ENCODE data around the gene CES1. TPM values are rescaled to one million over a fixed set of nuclear protein-coding genes. Genes with fewer than 3 reads are reported as not detected.
"Not testable (repeated sequence)": the region's sequence is repeated elsewhere in the genome, so short reads cannot be mapped to it uniquely, and the experiment has no call there.

Gene CES1
- total RNA-seq, 3 donors from 2014 or later, result 13.9 to 128 (median 22.0) TPM

DNA sequence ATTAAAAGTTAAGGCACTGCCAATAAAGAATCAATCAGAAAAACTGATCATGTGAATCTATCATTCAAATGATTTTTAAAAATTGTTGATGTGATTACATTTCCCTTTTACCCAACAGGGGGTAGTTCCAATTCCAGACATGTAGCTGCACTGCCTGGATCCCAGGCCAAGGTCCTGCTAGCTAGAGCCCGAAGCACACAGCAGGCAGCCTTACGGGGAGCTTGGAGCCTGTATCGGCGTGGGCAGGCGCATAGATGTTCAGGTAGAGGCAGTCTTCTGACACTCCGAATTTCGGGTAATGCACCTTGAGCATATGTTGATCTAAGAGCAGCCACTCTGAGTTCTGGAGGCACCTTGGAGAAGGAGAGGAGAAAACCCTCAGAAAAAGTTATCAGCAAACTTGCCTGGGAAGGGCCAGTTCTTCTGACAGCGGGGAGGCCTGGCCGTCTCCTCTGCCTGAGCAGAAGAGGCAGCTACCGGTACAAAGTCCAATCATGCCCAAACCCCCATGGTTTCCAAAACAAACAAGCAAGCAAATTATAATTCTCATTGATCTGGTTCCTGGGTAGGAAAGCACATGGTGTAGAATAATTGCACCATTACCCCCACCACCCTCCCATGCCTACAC lies 38.6 kb upstream of the CES1 start:
- peaks cover 0 to 8% of the 10 kb centered on the region in 2 donors for H3K27me3 ChIP-seq
- no peak for DNase-seq (ENCODE audit: low spot score in 2 of 2)

DNA sequence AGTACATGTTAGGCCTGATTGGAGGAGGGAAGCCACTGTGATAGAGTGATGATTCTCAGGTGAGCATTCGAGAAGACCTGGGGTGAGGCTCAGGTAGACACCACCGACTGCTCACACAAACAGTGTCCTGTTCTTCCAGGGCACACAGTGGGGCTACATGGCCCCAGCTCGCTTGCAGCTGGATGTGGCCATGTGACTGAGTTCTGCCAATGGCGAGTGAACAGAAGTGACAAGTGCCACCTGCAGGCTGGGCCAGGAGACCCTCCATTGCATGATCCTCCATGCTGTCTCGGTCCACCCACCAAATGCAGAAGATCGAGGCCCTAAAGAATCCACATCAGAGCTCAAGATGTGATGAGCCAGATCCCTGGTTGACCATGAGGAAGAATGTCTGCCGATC lies 36.1 kb upstream of the CES1 start:
- H3K4me3 ChIP-seq, result no peak overlapping the region
- no peaks in the 10 kb centered on the region for H3K9me3 ChIP-seq
- intact Hi-C loops (cut with DNase I; ENCODE audit: low total_unique reads), result no loop called here
- DNase-seq (ENCODE audit: low spot score in 2 of 2), result no peak
- TF ChIP-seq, protein P1, sequence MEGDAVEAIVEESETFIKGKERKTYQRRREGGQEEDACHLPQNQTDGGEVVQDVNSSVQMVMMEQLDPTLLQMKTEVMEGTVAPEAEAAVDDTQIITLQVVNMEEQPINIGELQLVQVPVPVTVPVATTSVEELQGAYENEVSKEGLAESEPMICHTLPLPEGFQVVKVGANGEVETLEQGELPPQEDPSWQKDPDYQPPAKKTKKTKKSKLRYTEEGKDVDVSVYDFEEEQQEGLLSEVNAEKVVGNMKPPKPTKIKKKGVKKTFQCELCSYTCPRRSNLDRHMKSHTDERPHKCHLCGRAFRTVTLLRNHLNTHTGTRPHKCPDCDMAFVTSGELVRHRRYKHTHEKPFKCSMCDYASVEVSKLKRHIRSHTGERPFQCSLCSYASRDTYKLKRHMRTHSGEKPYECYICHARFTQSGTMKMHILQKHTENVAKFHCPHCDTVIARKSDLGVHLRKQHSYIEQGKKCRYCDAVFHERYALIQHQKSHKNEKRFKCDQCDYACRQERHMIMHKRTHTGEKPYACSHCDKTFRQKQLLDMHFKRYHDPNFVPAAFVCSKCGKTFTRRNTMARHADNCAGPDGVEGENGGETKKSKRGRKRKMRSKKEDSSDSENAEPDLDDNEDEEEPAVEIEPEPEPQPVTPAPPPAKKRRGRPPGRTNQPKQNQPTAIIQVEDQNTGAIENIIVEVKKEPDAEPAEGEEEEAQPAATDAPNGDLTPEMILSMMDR (IDR thresholded peaks at IDR 0.05), result no peak
- TF ChIP-seq POLR2AphosphoS5 (IDR thresholded peaks at IDR 0.05), result no peak
- no peak for TF ChIP-seq POLR2A (IDR thresholded peaks at IDR 0.05)
- peaks cover 0 to 8% of the 10 kb centered on the region in 2 donors for H3K27me3 ChIP-seq
- no peaks in the 10 kb centered on the region for H3K36me3 ChIP-seq
- H3K4me1 ChIP-seq, result no peaks in the 10 kb centered on the region
- no peak overlapping the region for H3K27ac ChIP-seq

More for the DNA sequence above, 38.6 kb upstream of the CES1 start:
- no peaks in the 10 kb centered on the region for H3K9me3 ChIP-seq
- intact Hi-C loops (cut with DNase I; ENCODE audit: low total_unique reads), result no loop called here
- H3K27ac ChIP-seq, result no peak overlapping the region
- no peaks in the 10 kb centered on the region for H3K4me1 ChIP-seq
- H3K4me3 ChIP-seq, result no peak overlapping the region
- no peaks in the 10 kb centered on the region for H3K36me3 ChIP-seq
- TF ChIP-seq POLR2AphosphoS5 (IDR thresholded peaks at IDR 0.05) (no peak), POLR2A (IDR thresholded peaks at IDR 0.05) (no peak)
- TF ChIP-seq, protein P1 (IDR thresholded peaks at IDR 0.05), result no peak

DNA sequence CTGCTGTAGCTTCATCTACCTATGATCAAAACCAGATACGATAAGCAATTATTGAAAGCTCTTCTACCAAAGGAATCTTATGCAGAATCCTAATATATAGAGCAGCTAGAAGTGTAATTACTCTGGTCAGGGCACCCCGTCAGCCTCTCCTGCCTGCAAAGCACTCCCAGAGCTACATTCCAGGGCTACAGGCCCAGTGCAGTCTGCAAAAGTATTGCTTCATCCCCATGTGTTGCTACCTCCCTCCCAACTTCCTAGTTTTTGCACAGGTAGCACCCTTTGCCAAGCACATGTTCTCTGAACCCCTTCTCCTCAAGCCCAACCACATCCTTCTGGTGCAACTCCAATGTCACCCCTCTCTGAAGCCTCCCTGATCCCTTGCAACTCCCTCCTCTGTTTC lies 35.2 kb upstream of the CES1 start:
- intact Hi-C loops (cut with DNase I; ENCODE audit: low total_unique reads), result no loop called here
- no peak for DNase-seq (ENCODE audit: low spot score in 2 of 2)
- no peak overlapping the region for H3K4me3 ChIP-seq
- H3K4me1 ChIP-seq, result no peaks in the 10 kb centered on the region
- H3K27ac ChIP-seq, result no peak overlapping the region
- H3K36me3 ChIP-seq, result no peaks in the 10 kb centered on the region
- peaks cover 0 to under 1% of the 10 kb centered on the region in 2 donors for H3K27me3 ChIP-seq
- H3K9me3 ChIP-seq, result no peaks in the 10 kb centered on the region
- TF ChIP-seq POLR2A (IDR thresholded peaks at IDR 0.05), result no peak
- TF ChIP-seq, protein P1 (IDR thresholded peaks at IDR 0.05), result no peak

DNA sequence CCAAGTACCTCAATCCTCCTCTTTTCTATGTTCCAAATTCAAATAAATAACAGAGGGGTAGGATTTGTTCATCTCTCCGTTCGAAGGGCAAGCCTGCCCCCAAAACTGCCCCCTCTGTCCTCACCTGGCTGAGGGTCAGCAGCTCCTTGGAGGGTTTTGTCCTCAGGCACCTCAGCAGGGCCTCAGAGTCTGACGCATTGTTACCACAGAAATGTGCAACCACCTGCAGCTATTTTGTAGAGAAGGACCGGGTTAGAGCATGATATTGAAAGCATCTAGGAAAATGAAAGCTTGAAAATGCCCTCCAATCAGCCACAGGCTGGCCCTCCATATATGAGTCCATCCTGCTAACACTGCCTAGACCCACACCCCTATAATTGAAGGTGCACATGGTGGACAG lies 28.4 kb upstream of the CES1 start:
- no peak overlapping the region for H3K4me3 ChIP-seq
- H3K27ac ChIP-seq, result no peak overlapping the region
- no peaks in the 10 kb centered on the region for H3K9me3 ChIP-seq
- TF ChIP-seq POLR2AphosphoS5 (IDR thresholded peaks at IDR 0.05) (no peak), POLR2A (IDR thresholded peaks at IDR 0.05) (no peak)
- TF ChIP-seq, protein P1 (IDR thresholded peaks at IDR 0.05), result no peak
- DNase-seq (ENCODE audit: low spot score in 2 of 2), result no peak
- no peaks in the 10 kb centered on the region for H3K27me3 ChIP-seq
- H3K4me1 ChIP-seq, result no peaks in the 10 kb centered on the region
- intact Hi-C loops (cut with DNase I; ENCODE audit: low total_unique reads), result no loop called here
- H3K36me3 ChIP-seq, result no peaks in the 10 kb centered on the region

DNA sequence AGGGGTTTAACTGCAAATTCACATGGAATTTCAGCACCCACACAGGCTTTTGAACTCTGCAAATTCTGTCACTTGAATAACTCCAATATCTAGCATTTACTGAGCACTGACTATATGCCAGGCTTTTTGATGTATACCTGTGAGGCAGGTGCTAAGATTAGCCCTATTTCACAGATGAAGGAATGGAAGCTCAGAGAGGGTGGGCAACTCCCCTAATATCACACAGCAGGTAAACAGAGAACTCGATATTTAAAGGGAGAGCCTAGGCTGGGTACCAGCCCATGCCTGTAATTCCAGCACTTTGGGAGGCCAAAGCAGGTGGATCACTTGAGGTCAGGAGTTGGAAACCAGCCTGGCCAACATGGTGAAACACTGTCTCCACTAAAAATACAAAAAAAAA lies 24.8 kb upstream of the CES1 start:
- H3K27me3 ChIP-seq; H3K36me3 ChIP-seq; intact Hi-C loops (cut with DNase I; ENCODE audit: low total_unique reads); H3K4me1 ChIP-seq; DNase-seq (ENCODE audit: low spot score in 2 of 2); H3K4me3 ChIP-seq; H3K27ac ChIP-seq; H3K9me3 ChIP-seq: not testable (repeated sequence)

DNA sequence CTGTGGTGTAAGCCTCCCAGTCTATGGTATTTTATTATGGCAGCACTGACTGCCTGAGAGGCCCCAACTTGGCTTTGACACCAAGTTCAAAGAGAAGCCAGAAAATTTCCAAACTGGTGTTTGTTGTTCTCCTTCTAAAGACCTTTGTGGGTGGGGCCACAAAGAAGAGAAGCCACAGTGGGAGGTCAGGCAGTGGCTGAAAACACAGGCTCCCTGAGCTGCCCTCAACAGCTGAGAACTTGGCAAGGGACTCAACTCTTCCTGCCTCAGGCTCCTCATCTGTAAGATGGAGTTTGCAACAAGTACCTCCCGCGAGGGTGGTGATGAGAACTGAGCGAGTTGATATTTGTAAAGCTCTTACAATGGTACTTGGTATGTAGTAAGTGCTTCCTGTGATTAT lies 24.1 kb upstream of the CES1 start:
- intact Hi-C loops (cut with DNase I; ENCODE audit: low total_unique reads), result no loop called here
- H3K36me3 ChIP-seq, result no peaks in the 10 kb centered on the region
- H3K27ac ChIP-seq, result no peak overlapping the region
- H3K9me3 ChIP-seq, result no peaks in the 10 kb centered on the region
- no peaks in the 10 kb centered on the region for H3K4me1 ChIP-seq
- H3K27me3 ChIP-seq, result no peaks in the 10 kb centered on the region
- TF ChIP-seq POLR2A (IDR thresholded peaks at IDR 0.05) (no peak), POLR2AphosphoS5 (IDR thresholded peaks at IDR 0.05) (no peak)
- TF ChIP-seq, protein P1 (IDR thresholded peaks at IDR 0.05), result no peak
- no peak for DNase-seq (ENCODE audit: low spot score in 2 of 2)
- no peak overlapping the region for H3K4me3 ChIP-seq
